B cell (primary cell): ENCODE results near the gene ABCB4. TPM values are rescaled to one million over a fixed set of nuclear protein-coding genes. Genes with fewer than 3 reads are reported as not detected.

Source experiments
- ATAC-seq: fragments of 200-7000 bp; cut with Tn5 transposase; one replicate; pipeline ENCODE4 v1.10.0; 2021; ENCODE audit warnings: low read depth, mild to moderate bottlenecking, moderate number of reproducible peaks, moderate library complexity
- CTCF ChIA-PET: fragments of 350-600 bp; sonication (Branson Sonifier 250); formaldehyde crosslinking; loops from one replicate; lab custom pipeline; 2021; ENCODE audit warnings: antibody characterized with exemption, inconsistent platforms; lab: Charles Lee
- POLR2A ChIA-PET: fragments of 350-600 bp; sonication (Branson Sonifier 250); formaldehyde crosslinking; loops from one replicate; lab custom pipeline; 2021; ENCODE audit warnings: antibody characterized with exemption; lab: Charles Lee
- DNase-seq: peaks from one replicate; pipeline ENCODE4 v3.0.0; 2013
- H2AFZ ChIP-seq: 2 replicates; pipeline ENCODE4 v1.6.1; 2012; ENCODE audit warnings: mild to moderate bottlenecking, low read depth, low read length; ENCODE audit not compliant: insufficient read depth, poor library complexity, severe bottlenecking
- H3K27ac ChIP-seq, 2 donors: 1 replicate in 1 of 2; 2 replicates in 1 of 2; pipeline ENCODE4 v1.5.1; 2012 to 2013; ENCODE audit warnings: low read length in 2 of 2, mild to moderate bottlenecking in 2 of 2, moderate library complexity in 1 of 2
- H3K27me3 ChIP-seq, 4 experiments: fragments of 200-600 bp in 1 of 4; sonication (generic) in 1 of 4; replicated peaks in 1 of 4; 1 replicate in 2 of 4; 2 replicates in 2 of 4; pipeline versions ENCODE4 v1.6.1 to v1.7.0; 2013 to 2016; ENCODE audit warnings: low read length in 3 of 4, mild to moderate bottlenecking in 2 of 4, mixed read lengths in 1 of 4, moderate library complexity in 1 of 4; ENCODE audit not compliant: insufficient read depth in 4 of 4, control insufficient read depth in 3 of 4; ENCODE audit errors: control extremely low read depth in 1 of 4
- H3K36me3 ChIP-seq, 2 experiments: replicated peaks in 1 of 2; 1 replicate in 1 of 2; 2 replicates in 1 of 2; pipeline versions ENCODE4 v1.6.1 to v1.7.1; 2013; ENCODE audit warnings: low read length in 1 of 2; ENCODE audit not compliant: insufficient read depth in 2 of 2, control insufficient read depth in 1 of 2; ENCODE audit errors: control extremely low read depth in 1 of 2, extremely low read depth in 1 of 2
- H3K4me1 ChIP-seq, 2 donors: fragments of 200-600 bp in 1 of 2; sonication (generic) in 1 of 2; 1 replicate in 1 of 2; 2 replicates in 1 of 2; pipeline versions ENCODE4 v1.5.1 to v1.6.1; 2013 to 2017; ENCODE audit warnings: low read length in 2 of 2; ENCODE audit not compliant: control insufficient read depth in 2 of 2, insufficient read depth in 2 of 2
- H3K4me2 ChIP-seq: replicated peaks from 2 replicates; pipeline ENCODE3; 2012; ENCODE audit warnings: mild to moderate bottlenecking, low read depth, low read length; ENCODE audit not compliant: poor library complexity, severe bottlenecking
- H3K4me3 ChIP-seq, 5 experiments: fragments of 200-600 bp in 1 of 5; sonication (generic) in 1 of 5; 1 replicate in 3 of 5; 2 replicates in 2 of 5; pipeline versions ENCODE4 v1.5.1 to v1.7.0; 2011 to 2016; ENCODE audit warnings: low read length in 4 of 5, mild to moderate bottlenecking in 4 of 5, low read depth in 2 of 5, control low read depth in 1 of 5, moderate library complexity in 1 of 5; ENCODE audit not compliant: insufficient read depth in 1 of 5; ENCODE audit errors: control extremely low read depth in 1 of 5, extremely low read depth in 1 of 5
- H3K79me2 ChIP-seq: fragments of 200-600 bp; sonication (generic); one replicate; pipeline ENCODE4 v1.6.0; 2016; ENCODE audit warnings: low read length; ENCODE audit not compliant: control insufficient read depth, insufficient read depth
- H3K9ac ChIP-seq: fragments of 200-600 bp; sonication (generic); 2 replicates; pipeline ENCODE4 v1.6.1; 2017; ENCODE audit warnings: mild to moderate bottlenecking, low read length, moderate library complexity
- H3K9me3 ChIP-seq, 3 donors: one replicate each; pipeline versions ENCODE4 v1.6.1 to v1.7.1; 2013; ENCODE audit warnings: low read length in 2 of 3; ENCODE audit not compliant: control insufficient read depth in 2 of 3, insufficient read depth in 1 of 3; ENCODE audit errors: control extremely low read depth in 1 of 3
- H4K20me1 ChIP-seq: 2 replicates; pipeline ENCODE4 v1.6.0; 2012; ENCODE audit warnings: mild to moderate bottlenecking, low read length; ENCODE audit not compliant: insufficient read depth, control insufficient read depth, poor library complexity, severe bottlenecking
- H3K27ac Mint-ChIP-seq: one replicate; pipeline ENCODE4 v1.8.0; 2021; ENCODE audit warnings: mixed read lengths
- H3K27me3 Mint-ChIP-seq: one replicate; pipeline ENCODE4 v1.8.0; 2021; ENCODE audit warnings: mixed read lengths
- H3K4me1 Mint-ChIP-seq: one replicate; pipeline ENCODE4 v1.8.0; 2021; ENCODE audit warnings: mixed read lengths
- H3K4me3 Mint-ChIP-seq: one replicate; pipeline ENCODE4 v1.8.0; 2021; ENCODE audit warnings: mixed read lengths
- H3K9me3 Mint-ChIP-seq: one replicate; pipeline ENCODE4 v1.8.0; 2022; ENCODE audit warnings: mixed read lengths; ENCODE audit not compliant: insufficient read depth
- EZH2 ChIP-seq: IDR thresholded peaks from 2 replicates; pipeline ENCODE4 v1.6.1; 2012; ENCODE audit warnings: borderline replicate concordance, low read depth, mild to moderate bottlenecking, moderate library complexity, low read length; ENCODE audit not compliant: insufficient read depth, poor library complexity, severe bottlenecking
- WGBS: methylation state at CpG from one replicate; pipeline ENCODE4 v1.1.5; 2013; ENCODE audit warnings: missing lambda C conversion rate; ENCODE audit not compliant: insufficient coverage; 5-methylcytosine and 5-hydroxymethylcytosine counted together
- intact Hi-C: fragments of 100-400 bp; cut with micrococcal nuclease; formaldehyde crosslinking; loops from one replicate; pipeline ENCODE4 v1.10.0; 2022
- polyA plus RNA-seq: library from polyadenylated mRNA; depleted of rRNA; stranded (reverse); fragments of >200 nt; gene quantifications from 2 replicates; pipeline ENCODE4 v1.2.3, GENCODE V29; 2012
- total RNA-seq, 2 donors: library from RNA; stranded (reverse); fragments of 120-200 nt in 1 of 2; gene quantifications; 1 replicate in 1 of 2; 2 replicates in 1 of 2; pipeline versions ENCODE4 v1.2.3 to v1.2.4, GENCODE V29; 2013 to 2022
- TF ChIP-seq, protein P1 (sequence below): fragments of 200-600 bp; IDR thresholded peaks from one replicate; pipeline ENCODE4 v1.8.0; 2022; ENCODE audit warnings: antibody characterized with exemption, mild to moderate bottlenecking

ABCB4 gene
- total and polyA plus RNA-seq, 2 donors (not counting 1 experiment from before 2014, with no cell fraction given) = 16.6 to 40.0 TPM

DNA sequence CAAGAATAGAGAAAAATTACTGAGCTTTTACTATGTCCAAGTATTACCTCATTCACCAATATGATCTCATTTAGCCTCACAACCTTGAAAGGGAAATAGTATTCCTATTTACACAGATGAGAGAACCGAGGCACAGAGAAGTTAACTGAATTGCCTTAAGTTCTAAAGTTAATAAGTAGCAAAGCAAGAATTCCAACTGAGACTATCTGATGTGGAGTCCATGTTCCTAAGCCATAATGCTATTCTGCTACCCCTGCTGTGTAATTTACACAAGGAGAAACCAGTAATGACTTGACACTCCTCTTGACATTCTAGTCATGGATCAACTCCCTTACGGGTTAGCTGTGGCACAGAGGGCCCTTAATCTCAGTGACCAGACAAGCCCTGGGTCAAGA is 60.7 kb downstream of the ABCB4 start:
- Mint-ChIP-seq H3K9me3 (no peaks in the 10 kb centered on the region), H3K4me1 (peaks cover 18% of the 10 kb centered on the region), H3K27me3 (no peaks in the 10 kb centered on the region), H3K27ac (no peak overlapping the region), H3K4me3 (no peak overlapping the region)
- ATAC-seq (no peak), DNase-seq (no peak)
- Histone ChIP-seq H3K9ac (no peak overlapping the region), H3K4me1 (peaks cover 7 to 11% of the 10 kb centered on the region in 2 donors), H4K20me1 (no peaks in the 10 kb centered on the region), H3K36me3 (peaks cover 0 to 45% of the 10 kb centered on the region in 2 experiments), H3K27ac (no peak overlapping the region), H3K4me2 (no peak overlapping the region), H3K9me3 (no peaks in the 10 kb centered on the region), H3K4me3 (no peak overlapping the region), H3K27me3 (no peaks in the 10 kb centered on the region), H2AFZ (no peak overlapping the region), H3K79me2 (no peaks in the 10 kb centered on the region)
- no CpG with 5 or more reads among the region's 2 CpGs for WGBS
- ChIA-PET POLR2A (no interaction called here), CTCF (interaction anchor here (0.6 to 10.2 kb wide), 10 partner anchors 9 to 1525 kb away, joined by 3 to 230 read pairs (median 4); no protein-coding TSS in a partner anchor)
- no peak for TF ChIP-seq EZH2
- TF ChIP-seq, protein P1, sequence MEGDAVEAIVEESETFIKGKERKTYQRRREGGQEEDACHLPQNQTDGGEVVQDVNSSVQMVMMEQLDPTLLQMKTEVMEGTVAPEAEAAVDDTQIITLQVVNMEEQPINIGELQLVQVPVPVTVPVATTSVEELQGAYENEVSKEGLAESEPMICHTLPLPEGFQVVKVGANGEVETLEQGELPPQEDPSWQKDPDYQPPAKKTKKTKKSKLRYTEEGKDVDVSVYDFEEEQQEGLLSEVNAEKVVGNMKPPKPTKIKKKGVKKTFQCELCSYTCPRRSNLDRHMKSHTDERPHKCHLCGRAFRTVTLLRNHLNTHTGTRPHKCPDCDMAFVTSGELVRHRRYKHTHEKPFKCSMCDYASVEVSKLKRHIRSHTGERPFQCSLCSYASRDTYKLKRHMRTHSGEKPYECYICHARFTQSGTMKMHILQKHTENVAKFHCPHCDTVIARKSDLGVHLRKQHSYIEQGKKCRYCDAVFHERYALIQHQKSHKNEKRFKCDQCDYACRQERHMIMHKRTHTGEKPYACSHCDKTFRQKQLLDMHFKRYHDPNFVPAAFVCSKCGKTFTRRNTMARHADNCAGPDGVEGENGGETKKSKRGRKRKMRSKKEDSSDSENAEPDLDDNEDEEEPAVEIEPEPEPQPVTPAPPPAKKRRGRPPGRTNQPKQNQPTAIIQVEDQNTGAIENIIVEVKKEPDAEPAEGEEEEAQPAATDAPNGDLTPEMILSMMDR = no peak
- intact Hi-C loops = no loop called here

DNA sequence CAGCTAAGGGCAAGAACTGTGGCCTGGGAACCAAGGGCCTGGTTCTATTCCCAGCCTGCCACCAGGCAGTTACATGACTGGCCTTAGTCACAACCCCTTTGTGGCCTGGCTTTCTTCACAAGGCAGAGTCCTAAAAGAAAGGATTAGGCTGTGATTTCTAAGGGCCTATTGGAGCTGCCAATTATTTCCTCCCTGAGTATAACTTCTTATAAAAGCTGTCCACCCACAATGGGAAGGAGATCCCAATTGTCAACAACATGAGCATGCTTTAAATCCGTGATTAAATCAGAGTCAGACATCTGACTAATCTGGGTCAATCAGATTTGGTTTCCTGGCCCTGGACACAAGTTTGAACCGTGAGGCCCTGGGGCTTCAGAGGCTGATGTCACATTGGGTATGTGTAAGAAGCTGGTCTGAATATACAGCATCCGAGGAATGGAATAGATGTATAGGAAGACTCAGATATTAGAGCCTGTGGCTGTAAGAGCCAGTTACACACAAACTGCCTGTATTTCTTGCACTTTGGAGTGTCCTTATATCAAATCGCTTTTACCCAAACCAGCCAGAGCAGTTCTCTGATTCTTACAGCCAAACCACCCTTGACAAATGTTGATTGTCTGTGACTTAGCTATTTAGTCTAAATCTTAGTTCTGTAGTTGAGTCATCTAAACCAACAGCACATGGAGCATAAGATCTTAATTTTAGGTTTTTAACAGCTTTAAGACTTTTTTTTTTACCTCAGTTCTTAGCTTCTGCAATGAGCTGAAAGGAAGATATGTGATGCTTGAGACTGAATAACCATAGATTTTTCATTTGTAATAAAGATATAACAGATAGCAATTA is 61.3 kb downstream of the ABCB4 start:
- Histone ChIP-seq H3K4me3 (no peak overlapping the region), H3K27me3 (no peaks in the 10 kb centered on the region), H3K4me1 (peaks cover 7 to 11% of the 10 kb centered on the region in 2 donors), H2AFZ (no peak overlapping the region), H3K36me3 (peaks cover 2 to 38% of the 10 kb centered on the region in 2 experiments), H3K27ac (no peak overlapping the region), H3K79me2 (no peaks in the 10 kb centered on the region), H3K4me2 (no peak overlapping the region), H3K9ac (no peak overlapping the region), H4K20me1 (no peaks in the 10 kb centered on the region), H3K9me3 (no peaks in the 10 kb centered on the region)
- ChIA-PET POLR2A (no interaction called here), CTCF (interaction anchor here (1.4 to 10.2 kb wide), 4 partner anchors 8 to 487 kb away, joined by 3 to 230 read pairs (median 16); no protein-coding TSS in a partner anchor)
- Mint-ChIP-seq H3K9me3 (no peaks in the 10 kb centered on the region), H3K4me1 (peaks cover 18% of the 10 kb centered on the region), H3K4me3 (no peak overlapping the region), H3K27ac (no peak overlapping the region), H3K27me3 (no peaks in the 10 kb centered on the region)
- DNase-seq (no peak), ATAC-seq (no peak)
- 93% methylated on average over 2 of the region's 4 CpGs for WGBS
- no peak for TF ChIP-seq EZH2
- TF ChIP-seq, protein P1 = no peak
- intact Hi-C loops = no loop called here
